Measurements from ENCODE around the gene SERPINE3. TPM values are rescaled to one million over a fixed set of nuclear protein-coding genes. Genes with fewer than 3 reads are reported as not detected.

SERPINE3 gene
- total RNA-seq, 1 experiment from 2014 or later, result 0.59 TPM

DNA sequence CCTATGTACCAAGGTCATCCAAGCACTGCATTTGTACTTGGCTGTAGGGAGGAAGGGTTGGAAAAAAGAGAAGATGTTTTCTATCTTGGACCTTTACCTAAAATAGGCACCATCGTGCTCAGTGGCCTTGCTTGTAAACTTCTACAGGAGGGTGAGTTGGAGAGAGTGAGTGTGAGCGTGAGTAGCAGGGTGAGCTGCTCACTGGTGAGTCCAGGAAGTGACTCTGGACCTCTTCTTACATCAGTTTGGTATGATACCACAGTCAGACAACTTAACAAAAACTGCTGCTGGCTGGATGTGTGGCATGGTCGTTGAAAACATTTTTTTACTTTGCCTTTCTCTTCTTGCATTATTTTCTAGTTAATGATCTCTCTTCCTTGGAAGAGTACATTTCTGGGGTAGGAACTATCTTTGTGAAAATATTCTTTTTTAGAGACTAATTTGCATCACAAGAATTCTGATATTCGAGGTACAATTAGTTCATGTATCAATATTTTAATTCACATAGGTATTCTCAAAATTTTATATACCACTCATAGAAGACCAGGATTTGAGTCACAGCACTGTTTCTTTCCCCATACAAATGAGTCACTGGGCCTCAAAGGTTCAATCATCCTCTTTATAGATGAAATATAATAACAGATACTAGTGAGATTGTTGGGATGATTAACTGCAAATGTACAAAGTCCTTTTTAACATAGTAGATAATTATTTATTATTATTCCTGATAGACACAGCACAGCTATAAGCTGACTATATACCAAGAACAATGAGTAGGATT lies 651 bp downstream of the SERPINE3 start (continued):
- TF ChIP-seq, protein P1, sequence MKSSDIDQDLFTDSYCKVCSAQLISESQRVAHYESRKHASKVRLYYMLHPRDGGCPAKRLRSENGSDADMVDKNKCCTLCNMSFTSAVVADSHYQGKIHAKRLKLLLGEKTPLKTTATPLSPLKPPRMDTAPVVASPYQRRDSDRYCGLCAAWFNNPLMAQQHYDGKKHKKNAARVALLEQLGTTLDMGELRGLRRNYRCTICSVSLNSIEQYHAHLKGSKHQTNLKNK (CRISPR knock-in tag; IDR thresholded peaks at IDR 0.05), result no peak
- TF ChIP-seq FOXP1 (CRISPR knock-in tag; IDR thresholded peaks at IDR 0.05; ENCODE audit: borderline replicate concordance), result no peak

DNA sequence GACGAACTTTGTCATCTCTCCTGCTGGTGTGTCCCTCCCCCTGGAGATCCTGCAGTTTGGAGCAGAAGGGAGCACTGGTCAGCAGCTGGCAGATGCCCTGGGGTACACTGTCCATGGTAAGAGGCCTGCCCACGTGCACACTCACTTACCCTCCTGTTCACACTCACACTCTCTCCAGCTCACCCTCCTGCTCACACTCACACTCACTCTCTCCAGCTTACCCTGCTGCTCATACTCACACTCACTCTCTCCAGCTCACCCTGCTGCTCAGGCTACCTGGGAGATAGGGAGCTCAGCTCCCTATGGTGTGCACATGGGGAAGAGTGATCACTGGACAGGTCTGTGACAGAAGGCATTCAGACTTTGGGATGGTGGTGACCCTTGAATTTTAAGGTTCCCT lies 1.7 kb downstream of the SERPINE3 start:
- ChIA-PET POLR2A (interaction anchor here (0.6 kb wide), 1 partner anchor 10 kb away, joined by 3 read pairs; no protein-coding TSS in a partner anchor), CTCF (interaction anchor here (0.7 to 1.6 kb wide), 2 partner anchors 44 to 116 kb away, joined by 3 read pairs; no protein-coding TSS in a partner anchor)
- Mint-ChIP-seq H3K4me3 (no peak overlapping the region), H3K4me1 (peaks cover 35% of the 10 kb centered on the region), H3K36me3 (no peaks in the 10 kb centered on the region), H3K9me3 (no peaks in the 10 kb centered on the region), H3K27ac (no peak overlapping the region), H3K27me3 (ENCODE audit: low read depth) (no peaks in the 10 kb centered on the region)
- ATAC-seq (no peak), DNase-seq (ENCODE audit: low spot score) (no peak)
- TF ChIP-seq, protein P2, sequence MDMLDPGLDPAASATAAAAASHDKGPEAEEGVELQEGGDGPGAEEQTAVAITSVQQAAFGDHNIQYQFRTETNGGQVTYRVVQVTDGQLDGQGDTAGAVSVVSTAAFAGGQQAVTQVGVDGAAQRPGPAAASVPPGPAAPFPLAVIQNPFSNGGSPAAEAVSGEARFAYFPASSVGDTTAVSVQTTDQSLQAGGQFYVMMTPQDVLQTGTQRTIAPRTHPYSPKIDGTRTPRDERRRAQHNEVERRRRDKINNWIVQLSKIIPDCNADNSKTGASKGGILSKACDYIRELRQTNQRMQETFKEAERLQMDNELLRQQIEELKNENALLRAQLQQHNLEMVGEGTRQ (CRISPR knock-in tag; IDR thresholded peaks at IDR 0.05), result no peak
- TF ChIP-seq GTF2I (CRISPR knock-in tag; conservative IDR thresholded peaks at IDR 0.05) (no peak), FOXJ3 (CRISPR knock-in tag; IDR thresholded peaks at IDR 0.05; ENCODE audit: borderline replicate concordance) (no peak), ELF4 (CRISPR knock-in tag; IDR thresholded peaks at IDR 0.05; ENCODE audit: low read depth) (no peak), TEAD1 (CRISPR knock-in tag; IDR thresholded peaks at IDR 0.05) (no peak), MYBL2 (CRISPR knock-in tag; IDR thresholded peaks at IDR 0.05) (no peak), CREM (CRISPR knock-in tag; IDR thresholded peaks at IDR 0.05) (no peak)
- TF ChIP-seq, protein P3, sequence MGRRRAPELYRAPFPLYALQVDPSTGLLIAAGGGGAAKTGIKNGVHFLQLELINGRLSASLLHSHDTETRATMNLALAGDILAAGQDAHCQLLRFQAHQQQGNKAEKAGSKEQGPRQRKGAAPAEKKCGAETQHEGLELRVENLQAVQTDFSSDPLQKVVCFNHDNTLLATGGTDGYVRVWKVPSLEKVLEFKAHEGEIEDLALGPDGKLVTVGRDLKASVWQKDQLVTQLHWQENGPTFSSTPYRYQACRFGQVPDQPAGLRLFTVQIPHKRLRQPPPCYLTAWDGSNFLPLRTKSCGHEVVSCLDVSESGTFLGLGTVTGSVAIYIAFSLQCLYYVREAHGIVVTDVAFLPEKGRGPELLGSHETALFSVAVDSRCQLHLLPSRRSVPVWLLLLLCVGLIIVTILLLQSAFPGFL (CRISPR knock-in tag; IDR thresholded peaks at IDR 0.05; ENCODE audit: borderline replicate concordance), result no peak
- TF ChIP-seq, protein P4, sequence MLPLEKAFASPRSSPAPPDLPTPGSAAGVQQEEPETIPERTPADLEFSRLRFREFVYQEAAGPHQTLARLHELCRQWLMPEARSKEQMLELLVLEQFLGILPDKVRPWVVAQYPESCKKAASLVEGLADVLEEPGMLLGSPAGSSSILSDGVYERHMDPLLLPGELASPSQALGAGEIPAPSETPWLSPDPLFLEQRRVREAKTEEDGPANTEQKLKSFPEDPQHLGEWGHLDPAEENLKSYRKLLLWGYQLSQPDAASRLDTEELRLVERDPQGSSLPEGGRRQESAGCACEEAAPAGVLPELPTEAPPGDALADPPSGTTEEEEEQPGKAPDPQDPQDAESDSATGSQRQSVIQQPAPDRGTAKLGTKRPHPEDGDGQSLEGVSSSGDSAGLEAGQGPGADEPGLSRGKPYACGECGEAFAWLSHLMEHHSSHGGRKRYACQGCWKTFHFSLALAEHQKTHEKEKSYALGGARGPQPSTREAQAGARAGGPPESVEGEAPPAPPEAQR (CRISPR knock-in tag; IDR thresholded peaks at IDR 0.05), result no peak
- TF ChIP-seq, protein P5, sequence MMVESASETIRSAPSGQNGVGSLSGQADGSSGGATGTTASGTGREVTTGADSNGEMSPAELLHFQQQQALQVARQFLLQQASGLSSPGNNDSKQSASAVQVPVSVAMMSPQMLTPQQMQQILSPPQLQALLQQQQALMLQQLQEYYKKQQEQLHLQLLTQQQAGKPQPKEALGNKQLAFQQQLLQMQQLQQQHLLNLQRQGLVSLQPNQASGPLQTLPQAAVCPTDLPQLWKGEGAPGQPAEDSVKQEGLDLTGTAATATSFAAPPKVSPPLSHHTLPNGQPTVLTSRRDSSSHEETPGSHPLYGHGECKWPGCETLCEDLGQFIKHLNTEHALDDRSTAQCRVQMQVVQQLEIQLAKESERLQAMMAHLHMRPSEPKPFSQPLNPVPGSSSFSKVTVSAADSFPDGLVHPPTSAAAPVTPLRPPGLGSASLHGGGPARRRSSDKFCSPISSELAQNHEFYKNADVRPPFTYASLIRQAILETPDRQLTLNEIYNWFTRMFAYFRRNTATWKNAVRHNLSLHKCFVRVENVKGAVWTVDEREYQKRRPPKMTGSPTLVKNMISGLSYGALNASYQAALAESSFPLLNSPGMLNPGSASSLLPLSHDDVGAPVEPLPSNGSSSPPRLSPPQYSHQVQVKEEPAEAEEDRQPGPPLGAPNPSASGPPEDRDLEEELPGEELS (CRISPR knock-in tag; IDR thresholded peaks at IDR 0.05), result no peak
- TF ChIP-seq, protein P6, sequence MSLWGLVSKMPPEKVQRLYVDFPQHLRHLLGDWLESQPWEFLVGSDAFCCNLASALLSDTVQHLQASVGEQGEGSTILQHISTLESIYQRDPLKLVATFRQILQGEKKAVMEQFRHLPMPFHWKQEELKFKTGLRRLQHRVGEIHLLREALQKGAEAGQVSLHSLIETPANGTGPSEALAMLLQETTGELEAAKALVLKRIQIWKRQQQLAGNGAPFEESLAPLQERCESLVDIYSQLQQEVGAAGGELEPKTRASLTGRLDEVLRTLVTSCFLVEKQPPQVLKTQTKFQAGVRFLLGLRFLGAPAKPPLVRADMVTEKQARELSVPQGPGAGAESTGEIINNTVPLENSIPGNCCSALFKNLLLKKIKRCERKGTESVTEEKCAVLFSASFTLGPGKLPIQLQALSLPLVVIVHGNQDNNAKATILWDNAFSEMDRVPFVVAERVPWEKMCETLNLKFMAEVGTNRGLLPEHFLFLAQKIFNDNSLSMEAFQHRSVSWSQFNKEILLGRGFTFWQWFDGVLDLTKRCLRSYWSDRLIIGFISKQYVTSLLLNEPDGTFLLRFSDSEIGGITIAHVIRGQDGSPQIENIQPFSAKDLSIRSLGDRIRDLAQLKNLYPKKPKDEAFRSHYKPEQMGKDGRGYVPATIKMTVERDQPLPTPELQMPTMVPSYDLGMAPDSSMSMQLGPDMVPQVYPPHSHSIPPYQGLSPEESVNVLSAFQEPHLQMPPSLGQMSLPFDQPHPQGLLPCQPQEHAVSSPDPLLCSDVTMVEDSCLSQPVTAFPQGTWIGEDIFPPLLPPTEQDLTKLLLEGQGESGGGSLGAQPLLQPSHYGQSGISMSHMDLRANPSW (CRISPR knock-in tag; conservative IDR thresholded peaks at IDR 0.05; ENCODE audit: low read depth), result no peak
- TF ChIP-seq, protein P7, sequence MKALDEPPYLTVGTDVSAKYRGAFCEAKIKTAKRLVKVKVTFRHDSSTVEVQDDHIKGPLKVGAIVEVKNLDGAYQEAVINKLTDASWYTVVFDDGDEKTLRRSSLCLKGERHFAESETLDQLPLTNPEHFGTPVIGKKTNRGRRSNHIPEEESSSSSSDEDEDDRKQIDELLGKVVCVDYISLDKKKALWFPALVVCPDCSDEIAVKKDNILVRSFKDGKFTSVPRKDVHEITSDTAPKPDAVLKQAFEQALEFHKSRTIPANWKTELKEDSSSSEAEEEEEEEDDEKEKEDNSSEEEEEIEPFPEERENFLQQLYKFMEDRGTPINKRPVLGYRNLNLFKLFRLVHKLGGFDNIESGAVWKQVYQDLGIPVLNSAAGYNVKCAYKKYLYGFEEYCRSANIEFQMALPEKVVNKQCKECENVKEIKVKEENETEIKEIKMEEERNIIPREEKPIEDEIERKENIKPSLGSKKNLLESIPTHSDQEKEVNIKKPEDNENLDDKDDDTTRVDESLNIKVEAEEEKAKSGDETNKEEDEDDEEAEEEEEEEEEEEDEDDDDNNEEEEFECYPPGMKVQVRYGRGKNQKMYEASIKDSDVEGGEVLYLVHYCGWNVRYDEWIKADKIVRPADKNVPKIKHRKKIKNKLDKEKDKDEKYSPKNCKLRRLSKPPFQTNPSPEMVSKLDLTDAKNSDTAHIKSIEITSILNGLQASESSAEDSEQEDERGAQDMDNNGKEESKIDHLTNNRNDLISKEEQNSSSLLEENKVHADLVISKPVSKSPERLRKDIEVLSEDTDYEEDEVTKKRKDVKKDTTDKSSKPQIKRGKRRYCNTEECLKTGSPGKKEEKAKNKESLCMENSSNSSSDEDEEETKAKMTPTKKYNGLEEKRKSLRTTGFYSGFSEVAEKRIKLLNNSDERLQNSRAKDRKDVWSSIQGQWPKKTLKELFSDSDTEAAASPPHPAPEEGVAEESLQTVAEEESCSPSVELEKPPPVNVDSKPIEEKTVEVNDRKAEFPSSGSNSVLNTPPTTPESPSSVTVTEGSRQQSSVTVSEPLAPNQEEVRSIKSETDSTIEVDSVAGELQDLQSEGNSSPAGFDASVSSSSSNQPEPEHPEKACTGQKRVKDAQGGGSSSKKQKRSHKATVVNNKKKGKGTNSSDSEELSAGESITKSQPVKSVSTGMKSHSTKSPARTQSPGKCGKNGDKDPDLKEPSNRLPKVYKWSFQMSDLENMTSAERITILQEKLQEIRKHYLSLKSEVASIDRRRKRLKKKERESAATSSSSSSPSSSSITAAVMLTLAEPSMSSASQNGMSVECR (CRISPR knock-in tag; IDR thresholded peaks at IDR 0.05; ENCODE audit: borderline replicate concordance), result no peak
- TF ChIP-seq, protein P8, sequence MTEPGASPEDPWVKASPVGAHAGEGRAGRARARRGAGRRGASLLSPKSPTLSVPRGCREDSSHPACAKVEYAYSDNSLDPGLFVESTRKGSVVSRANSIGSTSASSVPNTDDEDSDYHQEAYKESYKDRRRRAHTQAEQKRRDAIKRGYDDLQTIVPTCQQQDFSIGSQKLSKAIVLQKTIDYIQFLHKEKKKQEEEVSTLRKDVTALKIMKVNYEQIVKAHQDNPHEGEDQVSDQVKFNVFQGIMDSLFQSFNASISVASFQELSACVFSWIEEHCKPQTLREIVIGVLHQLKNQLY (CRISPR knock-in tag; IDR thresholded peaks at IDR 0.05), result no peak

Data from WTC11 (cell line).